Ramos (cell line): Measurements from ENCODE around the gene CHMP4B.

Experiments used
- in situ Hi-C: fragments of 300-500 bp; cut with MboI; formaldehyde crosslinking; loops from one replicate; pipeline ENCODE4 v1.14.3; 2022; ENCODE audit warnings: low sequenced_read_pairs; ENCODE audit not compliant: unreplicated experiment

CHMP4B gene

DNA sequence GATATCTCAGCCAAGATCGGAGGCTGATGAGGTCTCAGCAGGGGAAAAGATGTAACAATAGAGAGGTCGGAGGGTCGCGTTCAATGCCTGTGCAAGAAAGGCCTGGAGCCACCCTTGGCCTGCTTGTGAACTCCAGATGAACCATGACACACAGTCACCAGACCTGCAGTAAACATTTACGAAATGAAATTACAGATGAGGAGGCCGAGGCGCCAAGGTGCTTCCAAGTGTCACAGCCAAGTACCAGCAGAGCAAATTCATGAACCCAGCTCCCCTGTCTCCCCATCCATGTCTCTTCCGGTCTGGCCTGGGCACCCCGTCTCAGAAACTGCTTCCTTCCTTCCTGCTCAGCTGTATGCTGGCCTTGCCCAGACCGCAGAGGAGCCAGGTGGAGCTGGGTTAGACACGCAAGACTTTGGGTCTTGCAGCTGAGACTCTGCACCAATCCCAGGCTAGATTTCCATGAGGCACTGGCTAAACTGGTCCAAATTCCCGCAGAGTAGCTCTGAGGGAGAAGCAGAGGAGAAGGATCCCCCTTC is 48.1 kb downstream of the CHMP4B start:
- in situ Hi-C loops = loop anchor here (5.0 kb wide), 1 partner anchor 263 kb away; no protein-coding TSS in a partner anchor

DNA sequence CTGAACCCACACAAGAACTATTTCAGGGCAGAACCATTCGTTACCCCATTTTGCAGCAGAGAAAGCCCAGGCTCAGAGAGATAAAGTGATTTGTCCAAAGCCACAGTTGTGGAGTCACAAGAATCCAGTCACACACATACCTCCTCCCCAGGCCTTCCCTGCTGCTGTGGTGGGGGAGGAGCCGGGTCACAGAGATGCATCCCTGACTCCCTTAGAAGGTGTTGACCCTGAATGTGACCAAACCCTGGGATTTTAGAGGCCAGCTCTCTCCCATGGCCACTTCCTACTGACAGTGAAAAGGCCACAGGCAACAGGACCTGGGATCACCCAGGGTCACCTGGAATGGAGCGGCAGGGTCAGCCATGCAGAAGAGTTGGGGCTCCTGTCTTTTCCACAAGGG is 48.6 kb downstream of the CHMP4B start:
- in situ Hi-C loops = loop anchor here (5.0 kb wide), 4 partner anchors 67 to 263 kb away; no protein-coding TSS in a partner anchor

DNA sequence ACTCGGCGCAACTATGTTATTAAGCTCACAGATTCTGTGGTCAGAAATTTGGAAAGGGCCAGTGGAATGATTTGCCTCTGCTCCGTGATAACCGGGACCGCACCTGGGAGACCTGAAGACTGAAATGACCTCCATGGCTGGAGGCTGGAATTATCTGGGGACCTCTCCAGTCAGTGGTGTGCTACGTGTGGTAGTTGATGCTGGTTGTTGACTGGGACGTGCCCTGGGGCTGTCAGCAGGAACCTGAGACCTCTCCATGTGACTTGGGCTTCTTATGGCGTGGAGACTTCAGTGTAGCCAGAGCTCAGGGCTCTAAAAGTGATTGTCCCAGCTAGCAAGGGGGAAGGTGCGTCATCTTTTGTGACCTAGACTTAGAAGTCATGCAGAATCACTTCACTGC is 50.3 kb downstream of the CHMP4B start:
- in situ Hi-C loops = loop anchor here (5.0 kb wide), 3 partner anchors 69 to 206 kb away; no protein-coding TSS in a partner anchor

DNA sequence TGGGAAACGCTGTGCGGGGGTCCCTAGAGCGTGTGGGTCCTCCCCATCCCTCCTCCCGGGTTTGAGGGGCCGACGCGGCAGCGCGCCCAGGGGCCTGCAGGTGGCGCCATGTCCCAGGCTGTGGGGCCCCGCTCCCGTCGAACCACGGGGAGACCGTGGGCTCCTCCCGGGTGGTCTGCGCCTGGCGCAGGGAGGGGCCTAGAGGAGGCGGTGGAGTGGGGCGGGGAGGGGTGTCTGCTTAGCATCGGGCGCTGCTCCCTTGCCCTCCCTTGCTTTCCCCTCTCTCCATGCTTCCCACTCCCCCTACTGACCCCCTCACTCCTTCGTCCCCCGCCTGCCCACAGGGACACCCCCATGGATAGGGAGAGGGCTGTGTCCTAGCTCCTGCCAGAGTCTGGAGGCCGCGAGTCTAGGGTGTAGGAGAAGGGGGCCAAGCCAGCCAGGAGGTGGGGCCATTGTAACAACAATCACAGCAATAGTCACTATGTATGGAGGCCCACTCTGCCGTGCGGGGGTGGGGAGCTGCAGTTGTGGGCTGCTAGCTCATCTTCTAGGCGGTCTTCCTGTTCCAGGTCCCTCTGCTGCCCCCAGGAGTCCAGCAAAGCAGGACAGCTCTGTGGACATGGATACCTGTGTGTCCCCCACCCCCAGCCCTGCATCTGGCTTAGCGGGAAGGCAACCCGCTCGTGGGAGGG is 51.7 kb downstream of the CHMP4B start:
- in situ Hi-C loops = loop anchor here (5.0 kb wide), 3 partner anchors 71 to 204 kb away; no protein-coding TSS in a partner anchor

DNA sequence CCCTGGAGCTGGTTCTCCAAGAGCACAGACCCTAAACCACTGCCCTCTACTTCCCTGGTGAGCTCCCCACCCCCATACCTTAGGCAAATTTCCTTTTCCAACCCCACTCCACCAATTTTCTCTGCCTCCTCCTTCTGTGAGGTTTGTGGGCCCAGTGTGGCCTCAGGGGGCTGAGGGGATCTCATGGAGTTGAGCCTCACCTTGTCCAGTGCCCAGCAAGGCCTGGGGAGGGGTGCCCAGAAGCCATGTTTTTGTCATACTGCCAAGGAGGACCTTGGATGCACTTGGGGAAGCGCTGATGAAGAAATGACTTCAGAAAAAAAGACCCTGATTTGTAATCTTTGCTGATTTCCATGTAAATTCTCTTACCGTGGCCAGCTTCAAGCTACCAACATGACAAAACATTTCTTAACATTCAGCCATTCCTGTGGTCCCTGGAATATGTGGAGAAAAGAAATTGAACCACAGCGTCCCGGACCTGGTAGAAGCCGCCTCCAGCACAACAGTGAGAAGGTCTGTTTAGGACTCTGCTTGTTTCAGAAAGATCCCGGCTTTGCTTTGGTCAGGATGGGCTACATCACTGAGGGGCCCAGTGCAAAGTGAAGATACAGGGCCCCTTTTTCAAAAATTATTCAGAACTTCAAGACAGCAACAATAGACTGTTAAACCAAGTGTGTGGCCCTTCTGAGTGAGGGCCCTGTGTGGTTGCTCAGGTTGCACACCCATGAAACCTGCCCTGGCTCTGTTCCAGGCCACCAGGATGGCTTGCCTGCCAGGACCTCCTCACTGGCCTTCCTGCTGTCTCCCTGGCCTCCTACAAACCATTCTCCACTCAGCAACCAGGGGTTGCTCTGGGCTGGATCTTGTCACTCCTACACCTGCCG is 52.5 kb downstream of the CHMP4B start:
- in situ Hi-C loops = loop anchor here (5.0 kb wide), 3 partner anchors 71 to 204 kb away; no protein-coding TSS in a partner anchor

DNA sequence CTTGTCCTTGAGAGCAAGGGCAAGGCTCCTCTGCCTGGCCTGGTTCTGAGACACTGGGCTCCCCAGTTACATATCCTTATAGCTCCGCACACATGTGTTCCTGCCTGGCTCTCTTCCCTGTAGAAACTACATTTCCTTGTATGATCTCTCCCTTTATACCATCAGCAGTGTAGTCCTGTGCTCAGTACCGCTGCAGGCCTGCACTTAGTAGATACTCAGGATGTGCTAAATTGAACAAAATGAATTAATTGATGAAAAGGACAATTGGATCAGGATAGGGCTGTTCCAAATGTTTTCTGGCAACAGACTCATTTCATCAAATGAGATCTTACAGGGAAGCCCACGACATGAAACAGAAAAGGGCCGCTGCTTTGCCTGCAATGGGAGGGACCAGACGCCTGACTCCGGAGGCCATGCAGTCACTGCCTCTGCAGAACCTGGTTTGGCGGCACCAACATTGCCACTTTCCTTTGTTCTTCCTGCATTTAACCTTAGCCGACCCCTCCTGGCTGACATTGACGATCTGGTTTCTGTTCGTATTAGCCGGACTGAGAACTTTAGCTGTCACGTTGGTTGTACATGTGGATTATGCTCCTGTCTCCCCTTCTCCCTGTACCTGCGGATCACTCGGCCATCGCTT is 53.3 kb downstream of the CHMP4B start:
- in situ Hi-C loops = loop anchor here (5.0 kb wide), 3 partner anchors 72 to 203 kb away; no protein-coding TSS in a partner anchor

DNA sequence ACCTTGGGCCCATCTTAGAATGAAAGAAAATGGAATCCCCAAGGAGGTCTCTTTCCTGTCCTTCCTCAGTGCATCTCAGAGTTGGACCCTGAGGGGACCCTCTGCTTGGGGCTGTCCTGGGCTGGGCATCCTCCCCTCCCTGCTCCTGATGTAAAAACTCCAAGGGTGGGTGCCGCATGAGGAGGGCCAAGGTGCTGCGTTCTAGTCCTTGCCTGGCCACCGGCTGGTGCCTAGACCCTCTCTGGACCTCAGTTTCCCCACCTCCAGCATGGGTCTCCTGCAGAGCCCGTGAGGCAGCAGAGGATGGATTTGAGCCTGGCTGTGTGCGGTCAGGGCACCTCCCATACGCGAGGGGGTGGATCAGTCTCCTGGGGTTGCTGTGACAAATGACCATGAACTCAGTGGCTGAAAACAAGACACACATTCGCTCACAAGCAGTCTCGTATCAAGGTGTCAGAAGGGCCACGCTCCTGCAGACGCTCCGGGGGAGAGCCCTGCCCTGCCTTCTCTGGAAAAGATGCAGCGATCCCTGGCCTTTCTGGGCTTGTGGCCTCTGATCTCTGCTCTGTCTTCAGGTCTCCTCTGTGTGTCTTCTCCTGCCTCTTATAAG is 54.7 kb downstream of the CHMP4B start:
- in situ Hi-C loops = no loop called here

DNA sequence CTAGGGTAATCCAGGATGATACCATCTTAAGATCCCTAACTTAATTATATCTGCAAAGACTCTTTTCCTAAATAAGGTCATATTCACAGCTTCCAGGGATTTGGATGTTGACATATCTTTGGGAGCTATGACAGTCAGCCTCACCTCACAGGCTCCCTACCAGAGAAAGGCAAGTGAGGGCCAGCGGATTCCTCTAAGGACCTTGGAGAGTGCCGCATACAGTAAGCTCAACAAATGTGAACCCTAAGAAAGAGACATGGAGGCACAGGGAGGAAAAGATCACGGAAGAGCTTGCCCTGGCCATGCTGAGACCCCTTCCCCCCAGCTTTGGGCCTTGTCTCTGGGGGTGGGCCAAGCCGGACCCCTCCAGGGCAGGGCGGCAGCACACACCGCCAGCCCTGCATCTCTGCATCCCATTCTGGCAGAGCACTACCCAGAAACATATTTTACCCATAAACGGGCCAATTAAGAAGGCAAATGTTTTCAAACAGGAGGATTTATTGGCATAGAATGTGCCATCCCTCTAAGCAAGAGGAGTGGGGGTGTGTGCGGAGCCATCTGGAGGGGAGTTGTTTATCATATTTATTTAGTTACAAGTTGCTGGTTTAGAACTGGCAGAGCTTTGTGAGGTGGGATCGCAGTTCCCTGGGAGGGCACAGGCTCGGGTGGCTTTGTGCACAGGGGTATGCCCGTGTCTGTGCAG is 55.4 kb downstream of the CHMP4B start:
- in situ Hi-C loops = no loop called here

DNA sequence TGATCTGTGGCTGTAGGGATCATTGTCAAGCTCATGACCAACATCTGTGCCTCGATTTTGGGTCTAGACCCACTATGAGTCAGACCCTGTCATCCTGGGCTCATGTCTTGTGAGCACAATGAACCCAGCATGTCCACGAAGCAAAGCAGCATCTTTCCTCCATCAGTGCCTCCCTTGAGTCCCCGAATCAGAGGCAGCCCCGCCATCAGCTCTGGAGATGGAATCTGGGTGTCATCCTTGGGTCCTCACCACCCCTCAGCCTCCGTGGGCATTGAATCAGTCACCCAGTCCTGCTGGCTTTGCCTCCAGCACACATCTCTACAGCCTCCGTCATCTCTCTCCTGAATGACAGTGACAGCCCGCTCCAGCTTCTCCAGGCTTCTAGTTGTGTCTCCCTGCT is 56.9 kb downstream of the CHMP4B start:
- in situ Hi-C loops = no loop called here

DNA sequence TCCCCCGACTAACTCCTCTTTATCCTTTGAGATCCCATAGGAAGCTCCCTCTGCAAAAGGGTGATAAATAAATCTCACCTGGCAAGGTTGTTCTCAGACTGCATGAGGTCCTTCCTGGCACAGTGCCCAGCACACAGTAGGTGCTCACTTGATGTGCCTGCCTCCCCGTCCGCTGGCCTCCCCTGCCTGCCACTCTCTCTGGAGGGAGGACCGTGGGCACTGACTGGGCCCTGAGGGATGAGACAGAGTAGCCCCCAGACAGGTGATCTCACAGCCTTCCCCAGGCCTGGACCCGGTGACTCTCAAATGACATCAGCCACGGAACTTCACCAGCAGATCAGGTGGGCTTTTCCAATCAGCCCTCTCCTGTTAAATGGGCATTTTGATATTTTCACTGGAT is 57.4 kb downstream of the CHMP4B start:
- in situ Hi-C loops = no loop called here

DNA sequence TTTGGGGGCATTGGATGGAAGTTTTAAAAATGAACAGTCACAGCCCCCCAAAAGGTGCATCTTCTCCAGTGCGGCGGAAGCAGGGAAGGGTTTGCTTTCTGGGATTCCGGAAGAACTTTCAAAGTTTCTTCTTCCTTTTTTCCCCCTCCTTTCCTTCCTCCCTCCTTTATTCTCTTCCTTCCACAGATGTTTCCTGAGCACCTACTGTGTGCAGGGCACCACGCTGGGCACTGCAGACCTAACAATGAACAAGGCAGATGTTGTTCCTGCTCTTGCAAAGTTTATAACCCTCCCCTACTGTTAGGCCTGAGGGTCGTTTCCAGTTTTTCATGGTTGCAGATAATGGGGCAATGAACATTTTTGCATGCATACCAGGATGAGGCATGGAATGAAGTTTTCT is 58.1 kb downstream of the CHMP4B start:
- in situ Hi-C loops = no loop called here

DNA sequence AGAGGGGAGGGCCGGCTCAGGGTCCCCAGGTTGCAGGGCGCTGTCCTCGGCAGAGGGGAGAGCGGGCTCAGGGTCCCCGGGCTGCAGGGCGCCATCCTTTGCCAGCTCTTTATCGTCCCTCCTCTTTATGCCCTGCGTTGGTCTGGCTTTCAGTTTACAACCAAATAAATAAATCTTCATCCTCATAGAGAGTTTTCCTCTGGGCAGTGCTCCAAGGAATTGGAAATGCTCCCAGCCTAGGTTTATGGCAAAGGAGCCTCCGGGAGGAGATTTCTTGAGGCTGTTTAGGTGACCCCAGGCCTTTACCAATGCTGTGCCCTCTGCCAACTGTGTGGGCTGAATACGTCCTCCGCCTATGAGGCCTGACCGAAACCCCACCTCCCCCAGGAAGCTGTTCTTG is 60.2 kb downstream of the CHMP4B start:
- in situ Hi-C loops = no loop called here

DNA sequence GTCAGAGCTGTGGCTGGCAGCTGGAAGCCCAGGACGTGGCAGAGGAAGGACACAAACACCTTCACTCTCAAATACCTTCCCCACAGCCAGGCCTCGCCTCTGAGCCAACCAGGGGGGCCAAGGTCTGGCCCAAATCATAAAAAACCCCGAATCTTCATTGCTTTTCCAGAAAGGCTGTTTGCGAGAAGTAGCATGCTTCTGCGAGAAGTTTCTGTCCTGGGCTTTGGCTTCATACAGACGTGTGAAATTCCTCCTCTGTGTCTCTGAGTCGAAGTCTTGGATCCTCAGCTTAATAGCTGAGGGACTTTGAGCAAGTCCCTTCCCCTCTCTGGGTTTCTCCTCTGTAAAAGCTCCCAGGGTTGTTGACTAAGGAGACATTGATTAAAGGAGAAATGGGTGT is 63.0 kb downstream of the CHMP4B start:
- in situ Hi-C loops = no loop called here

DNA sequence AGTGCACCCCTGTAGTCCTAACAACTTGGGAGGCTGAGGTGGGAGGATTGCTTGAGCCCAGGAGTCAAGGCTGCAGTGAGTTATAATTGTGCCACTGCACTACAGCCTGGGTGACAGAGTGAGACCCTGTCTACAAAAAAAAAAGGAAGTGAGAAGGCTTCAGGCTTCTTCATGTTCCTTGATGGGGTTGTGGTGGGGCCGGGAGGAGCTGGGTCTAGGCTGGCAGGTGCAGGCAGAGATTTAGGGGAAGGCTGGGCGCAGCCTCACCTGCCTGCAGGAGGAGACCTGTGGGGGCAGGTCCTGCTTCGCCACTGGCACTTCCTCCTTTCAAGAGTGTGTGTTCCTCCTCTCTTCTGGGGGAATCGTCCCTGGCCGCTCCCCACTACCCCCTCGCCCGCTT is 63.9 kb downstream of the CHMP4B start:
- in situ Hi-C loops = no loop called here

DNA sequence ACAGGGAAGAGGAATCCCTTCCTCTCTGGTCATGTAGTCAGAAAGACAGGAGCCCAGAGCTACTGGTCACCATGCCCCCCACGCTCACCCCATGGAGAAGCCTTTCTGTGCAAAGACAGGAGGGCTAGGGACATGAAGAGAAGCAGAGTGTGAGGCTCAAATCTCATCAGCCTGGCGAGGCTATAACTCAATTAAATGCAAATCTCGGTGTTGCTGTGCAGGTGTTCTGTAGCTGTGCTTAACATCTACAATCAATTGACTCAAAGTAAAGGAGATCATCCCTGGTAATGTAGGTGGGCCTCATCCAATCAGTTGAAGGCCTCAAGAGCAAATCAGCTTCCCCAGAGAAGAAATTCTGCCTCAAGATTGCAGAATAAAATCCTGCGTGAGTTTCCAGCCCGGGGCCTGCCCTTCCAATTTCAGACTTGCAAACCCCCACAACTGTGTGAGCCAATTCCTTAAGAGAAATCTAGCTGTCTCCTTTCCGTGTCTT is 64.4 kb downstream of the CHMP4B start:
- in situ Hi-C loops = no loop called here

DNA sequence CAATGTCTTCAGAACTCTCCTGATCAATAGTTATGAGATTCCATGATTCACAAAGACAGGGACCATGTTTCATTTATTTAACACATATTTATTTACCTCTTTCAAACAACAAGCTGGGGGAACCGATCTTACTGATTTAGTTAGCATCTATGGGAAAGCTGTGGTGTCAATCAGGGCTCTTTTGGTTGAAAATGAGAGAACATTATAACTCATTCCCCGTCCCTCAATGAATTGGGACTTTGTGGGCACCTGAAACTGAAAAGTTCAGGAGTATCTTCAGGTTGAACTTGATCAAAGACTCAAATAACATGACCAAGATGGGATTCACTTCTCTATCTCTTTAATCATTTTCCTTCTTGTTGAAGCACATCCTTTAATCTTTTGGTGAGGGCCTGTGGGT is 67.4 kb downstream of the CHMP4B start:
- in situ Hi-C loops = no loop called here

DNA sequence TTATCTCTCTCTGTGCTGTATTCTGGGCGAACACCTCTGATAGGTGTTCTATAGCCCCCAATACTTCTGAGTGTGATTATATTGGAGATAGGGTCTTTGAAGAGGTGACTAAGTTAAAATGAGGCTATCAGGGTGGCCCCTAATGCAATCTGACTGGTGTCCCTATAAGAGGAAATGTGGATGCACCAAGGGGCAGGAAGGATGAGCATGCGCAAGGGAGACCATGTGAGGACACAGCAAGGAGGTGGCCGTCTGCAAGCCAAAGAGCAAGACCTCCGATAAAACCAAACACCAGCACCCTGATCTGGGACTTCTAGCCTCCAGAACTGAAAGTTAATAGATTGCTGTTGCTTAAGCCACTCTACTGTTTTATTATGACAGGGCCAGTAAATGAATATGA is 69.2 kb downstream of the CHMP4B start:
- in situ Hi-C loops = no loop called here

DNA sequence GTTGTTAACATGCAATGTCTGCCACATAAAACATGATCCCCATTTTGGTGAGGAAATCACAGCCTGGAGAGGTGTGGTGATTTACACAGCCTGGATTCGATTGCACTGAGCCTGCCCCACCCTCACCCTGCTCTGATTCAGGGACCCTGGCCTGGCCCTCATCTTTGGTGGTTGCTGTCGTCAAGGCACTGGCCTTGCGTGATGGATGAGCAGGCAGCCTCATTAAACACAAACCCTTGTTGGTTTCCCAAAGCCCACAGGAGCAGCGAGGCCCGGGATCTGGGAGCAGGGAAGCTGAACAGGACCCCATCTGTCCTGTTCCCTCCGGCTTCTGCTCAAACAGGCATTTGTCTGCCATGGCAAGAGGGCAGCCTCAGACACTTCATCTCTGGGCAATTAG is 70.8 kb downstream of the CHMP4B start:
- in situ Hi-C loops = no loop called here

DNA sequence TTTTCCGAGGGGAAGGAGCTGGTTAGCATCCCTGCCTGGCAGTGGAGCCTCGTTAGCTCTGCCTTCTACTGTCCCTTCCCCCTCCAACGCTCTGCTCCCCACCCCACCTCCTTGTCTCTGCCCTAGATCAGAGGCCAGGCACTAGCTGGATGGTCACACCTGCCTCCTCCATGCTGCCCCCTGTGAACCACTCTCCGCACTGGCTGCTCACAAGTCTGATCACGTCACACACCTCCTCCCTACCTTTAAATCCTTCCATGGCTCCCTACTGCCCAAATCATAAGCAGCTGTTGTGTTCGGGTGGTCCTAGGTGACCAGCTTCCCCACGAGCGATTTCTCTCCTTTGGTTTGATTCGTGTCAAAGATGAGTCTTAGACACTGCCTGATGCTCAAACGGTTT is 71.3 kb downstream of the CHMP4B start:
- in situ Hi-C loops = no loop called here
